ENCODE measurements around the gene PLEKHH3. TPM values are rescaled to one million over a fixed set of nuclear protein-coding genes. Genes with fewer than 3 reads are reported as not detected.
"Not testable (repeated sequence)": the region's sequence is repeated elsewhere in the genome, so short reads cannot be mapped to it uniquely, and the experiment has no call there.

The PLEKHH3 gene
- total RNA-seq, 1 experiment from 2014 or later = 37.2 TPM

- Histone ChIP-seq H3K36me3 (replicated peaks; ENCODE audit: control insufficient read depth, insufficient read depth, low read length) (no peaks in the 10 kb centered on the region), H3K4me3 (ENCODE audit: insufficient read depth, low read depth, low read length) (no peak overlapping the region), H3K27me3 (ENCODE audit: control insufficient read depth, insufficient read depth, low read length) (no peaks in the 10 kb centered on the region)
- DNase-seq = no peak
These were observed 25.4 kb downstream of the PLEKHH3 start for GRCh38 chr17:42651392-42651791.

- H3K27me3 ChIP-seq (ENCODE audit: control insufficient read depth, insufficient read depth, low read length) = no peaks in the 10 kb centered on the region
- DNase-seq = no peak
- H3K36me3 ChIP-seq (replicated peaks; ENCODE audit: control insufficient read depth, insufficient read depth, low read length) = no peaks in the 10 kb centered on the region
These were observed 29.0 kb downstream of the PLEKHH3 start for GRCh38 chr17:42647778-42648177.

DNA sequence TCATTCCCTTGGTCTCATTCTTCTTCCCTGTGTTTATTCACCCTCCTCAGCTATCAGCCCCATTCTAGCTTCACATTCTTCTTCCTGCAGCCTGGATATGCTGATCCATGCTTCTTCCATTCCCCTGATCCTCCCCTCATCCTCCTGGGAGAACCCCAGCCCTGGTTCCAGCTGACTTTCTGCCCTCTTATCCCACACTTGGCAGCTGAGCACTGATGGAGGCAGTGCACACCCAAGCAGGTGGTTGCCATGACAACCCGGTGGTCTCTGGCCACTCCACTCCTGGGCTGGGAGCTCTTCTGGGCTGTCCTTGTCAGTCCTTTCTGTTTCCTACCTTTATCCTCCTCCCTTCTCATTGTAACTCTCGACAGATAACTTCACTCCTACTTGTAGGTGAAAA lies 34.5 kb downstream of the PLEKHH3 start:
- peak; percentile 43 for DNase-seq
- Histone ChIP-seq H3K27me3 (ENCODE audit: control insufficient read depth, insufficient read depth, low read length) (no peaks in the 10 kb centered on the region), H3K4me3 (ENCODE audit: insufficient read depth, low read depth, low read length) (no peak overlapping the region), H3K36me3 (replicated peaks; ENCODE audit: control insufficient read depth, insufficient read depth, low read length) (no peaks in the 10 kb centered on the region)

More at GRCh38 chr17:42647778-42648177, 29.0 kb downstream of the PLEKHH3 start:
- H3K4me3 ChIP-seq (ENCODE audit: insufficient read depth, low read depth, low read length) = no peak overlapping the region

DNA sequence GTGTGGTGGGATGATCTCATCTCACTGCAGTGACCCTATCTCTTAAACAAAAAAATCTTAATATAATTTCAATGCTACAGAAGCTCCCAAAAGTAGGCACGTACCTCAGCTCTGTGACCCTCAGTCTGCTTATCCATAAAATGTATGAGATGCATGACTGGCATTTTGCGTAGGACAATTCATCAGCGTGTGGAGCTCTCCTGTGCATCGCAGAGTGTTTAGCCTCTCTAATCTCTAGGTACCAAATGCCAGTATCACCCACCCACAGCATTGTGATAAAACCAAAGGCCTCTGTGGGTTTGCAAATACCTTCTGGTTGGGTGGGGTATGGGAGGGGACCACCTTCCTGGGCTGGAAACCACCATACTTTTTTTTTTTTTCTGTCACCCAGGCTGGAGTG lies 36.7 kb downstream of the PLEKHH3 start:
- H3K4me3 ChIP-seq (ENCODE audit: insufficient read depth, low read depth, low read length) = no peak overlapping the region
- H3K36me3 ChIP-seq (replicated peaks; ENCODE audit: control insufficient read depth, insufficient read depth, low read length) = no peaks in the 10 kb centered on the region
- no peaks in the 10 kb centered on the region for H3K27me3 ChIP-seq (ENCODE audit: control insufficient read depth, insufficient read depth, low read length)
- DNase-seq = no peak

DNA sequence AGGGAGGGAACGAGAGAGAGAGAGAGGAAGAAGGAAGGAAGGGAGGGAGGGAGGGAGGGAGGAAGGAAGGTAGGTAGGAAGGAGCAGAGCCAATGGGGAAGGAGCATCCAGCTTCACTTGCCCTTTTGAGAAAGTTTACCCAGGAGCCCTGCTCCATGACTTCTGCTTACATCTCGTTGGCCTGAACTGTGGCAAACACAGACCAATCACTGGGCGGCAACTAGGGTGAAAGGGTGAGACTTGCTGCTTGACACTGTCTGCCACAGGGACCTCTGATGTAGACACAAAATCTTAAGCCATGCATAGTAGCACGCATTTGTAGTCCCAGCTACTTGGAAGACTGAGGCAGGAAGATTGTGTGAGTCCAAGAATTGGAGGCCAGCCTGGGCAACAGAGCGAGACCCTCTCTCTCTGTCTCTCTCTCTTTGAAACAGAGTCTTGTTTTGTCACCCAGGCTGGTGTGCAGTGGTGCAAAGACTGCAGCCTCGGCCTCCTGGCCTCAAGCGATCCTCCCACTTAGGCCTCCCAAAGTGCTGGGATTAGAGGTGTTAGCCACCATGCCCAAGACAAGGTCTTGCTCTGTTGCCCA lies 37.2 kb downstream of the PLEKHH3 start:
- H3K36me3 ChIP-seq (replicated peaks; ENCODE audit: control insufficient read depth, insufficient read depth, low read length) = no peaks in the 10 kb centered on the region
- DNase-seq = no peak
- no peak overlapping the region for H3K4me3 ChIP-seq (ENCODE audit: insufficient read depth, low read depth, low read length)
- H3K27me3 ChIP-seq (ENCODE audit: control insufficient read depth, insufficient read depth, low read length) = no peaks in the 10 kb centered on the region

DNA sequence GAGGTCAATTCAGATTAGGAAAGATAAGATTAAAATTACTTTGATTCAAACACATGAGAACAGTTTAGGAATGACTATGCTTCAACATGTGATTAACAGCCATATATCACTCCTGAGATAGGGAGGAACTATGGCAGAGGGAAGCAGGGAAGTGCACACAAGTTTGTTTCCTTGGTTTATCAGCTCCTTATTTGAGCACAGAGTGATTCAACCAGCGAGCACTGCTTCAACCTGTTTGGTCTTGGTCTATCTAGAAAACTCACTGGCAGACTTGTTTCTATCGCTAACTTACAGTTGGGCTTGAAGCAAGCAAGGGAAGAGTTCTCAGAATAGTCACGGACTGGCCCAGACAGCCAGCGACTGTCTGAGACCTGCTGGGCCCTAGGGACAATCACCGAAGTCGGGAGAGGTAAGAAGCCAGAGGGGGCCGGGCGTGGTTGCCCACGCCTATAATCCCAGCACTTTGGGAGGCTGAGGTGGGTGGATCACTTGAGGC lies 43.8 kb downstream of the PLEKHH3 start:
- no peak for DNase-seq
- Histone ChIP-seq H3K4me3 (ENCODE audit: insufficient read depth, low read depth, low read length) (no peak overlapping the region), H3K36me3 (replicated peaks; ENCODE audit: control insufficient read depth, insufficient read depth, low read length) (no peaks in the 10 kb centered on the region), H3K27me3 (ENCODE audit: control insufficient read depth, insufficient read depth, low read length) (no peaks in the 10 kb centered on the region)

DNA sequence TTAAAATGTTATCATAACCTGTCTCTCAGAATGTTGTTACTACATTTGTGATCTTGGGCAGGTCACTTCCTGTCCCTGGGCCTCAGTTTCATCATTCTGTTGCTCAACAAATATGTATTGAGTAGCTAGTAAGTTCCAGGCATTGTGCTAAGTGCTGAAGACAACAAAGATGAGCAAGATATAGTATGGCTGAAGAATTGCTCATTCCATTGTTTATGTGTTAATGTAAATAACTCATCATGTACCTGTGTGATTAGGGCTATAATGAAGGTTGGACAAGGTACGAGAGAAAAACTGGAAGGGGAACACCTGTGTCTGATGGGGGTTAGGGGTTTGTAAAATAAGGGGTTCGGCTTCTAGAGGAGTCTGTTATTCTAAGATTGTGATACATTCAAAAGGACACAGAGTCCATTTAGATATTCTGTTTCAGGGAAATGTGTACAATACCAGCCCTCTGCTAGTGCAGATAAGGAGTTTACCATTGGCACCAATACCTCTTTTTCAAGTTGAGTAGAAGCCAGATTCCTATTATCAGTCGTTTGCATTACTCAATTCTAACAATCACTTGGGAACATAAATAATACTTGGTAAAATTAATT lies 47.3 kb downstream of the PLEKHH3 start:
- DNase-seq = no peak
- no peaks in the 10 kb centered on the region for H3K27me3 ChIP-seq (ENCODE audit: control insufficient read depth, insufficient read depth, low read length)
- H3K36me3 ChIP-seq (replicated peaks; ENCODE audit: control insufficient read depth, insufficient read depth, low read length) = no peaks in the 10 kb centered on the region
- H3K4me3 ChIP-seq (ENCODE audit: insufficient read depth, low read depth, low read length) = no peak overlapping the region

DNA sequence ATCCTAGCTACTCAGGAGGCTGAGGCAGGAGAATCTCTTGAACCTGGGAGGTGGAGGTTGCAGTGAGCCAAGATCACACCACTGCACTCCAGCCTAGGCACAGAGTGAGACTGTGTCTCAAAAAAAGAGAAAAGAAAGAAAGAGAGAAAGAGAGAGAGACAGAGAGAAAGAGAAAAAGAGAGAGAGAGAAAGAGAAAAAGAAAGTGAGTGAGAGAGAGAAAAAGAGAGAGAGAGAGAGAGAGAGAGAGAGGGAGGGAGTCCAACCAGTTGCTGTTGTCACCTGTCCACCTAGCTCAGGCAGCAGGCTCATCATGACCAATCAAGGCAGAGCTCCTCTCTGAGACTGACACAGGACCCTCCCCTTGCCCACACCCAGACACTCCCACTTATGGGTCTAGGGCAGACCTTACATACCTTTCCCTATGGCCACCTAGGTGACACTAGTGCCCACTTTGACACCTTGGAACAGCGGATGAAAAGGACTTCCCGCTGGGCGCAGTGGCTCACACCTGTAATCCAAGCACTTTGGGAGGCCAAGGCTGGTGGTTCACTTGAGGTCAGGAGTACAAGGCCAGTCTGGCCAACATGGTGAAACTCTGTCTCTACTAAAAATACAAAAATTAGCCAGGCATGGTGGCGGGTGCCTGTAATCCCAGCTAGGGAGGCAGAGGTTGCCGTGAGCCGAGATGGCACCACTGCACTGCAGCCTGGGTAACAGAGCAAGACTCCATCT lies 49.6 kb downstream of the PLEKHH3 start:
- peak; percentile 60 for DNase-seq
- H3K36me3 ChIP-seq (replicated peaks; ENCODE audit: control insufficient read depth, insufficient read depth, low read length); H3K27me3 ChIP-seq (ENCODE audit: control insufficient read depth, insufficient read depth, low read length); H3K4me3 ChIP-seq (ENCODE audit: insufficient read depth, low read depth, low read length): not testable (repeated sequence)

GRCh38 chr17:42623732-42624596 lies 52.8 kb downstream of the PLEKHH3 start:
- no peaks in the 10 kb centered on the region for H3K27me3 ChIP-seq (ENCODE audit: control insufficient read depth, insufficient read depth, low read length)
- no peak for DNase-seq
- no peaks in the 10 kb centered on the region for H3K36me3 ChIP-seq (replicated peaks; ENCODE audit: control insufficient read depth, insufficient read depth, low read length)
- no peak overlapping the region for H3K4me3 ChIP-seq (ENCODE audit: insufficient read depth, low read depth, low read length)

- no peaks in the 10 kb centered on the region for H3K36me3 ChIP-seq (replicated peaks; ENCODE audit: control insufficient read depth, insufficient read depth, low read length)
- no peaks in the 10 kb centered on the region for H3K27me3 ChIP-seq (ENCODE audit: control insufficient read depth, insufficient read depth, low read length)
- DNase-seq = no peak
- no peak overlapping the region for H3K4me3 ChIP-seq (ENCODE audit: insufficient read depth, low read depth, low read length)
These were observed 53.5 kb downstream of the PLEKHH3 start for GRCh38 chr17:42623271-42623670.

DNA sequence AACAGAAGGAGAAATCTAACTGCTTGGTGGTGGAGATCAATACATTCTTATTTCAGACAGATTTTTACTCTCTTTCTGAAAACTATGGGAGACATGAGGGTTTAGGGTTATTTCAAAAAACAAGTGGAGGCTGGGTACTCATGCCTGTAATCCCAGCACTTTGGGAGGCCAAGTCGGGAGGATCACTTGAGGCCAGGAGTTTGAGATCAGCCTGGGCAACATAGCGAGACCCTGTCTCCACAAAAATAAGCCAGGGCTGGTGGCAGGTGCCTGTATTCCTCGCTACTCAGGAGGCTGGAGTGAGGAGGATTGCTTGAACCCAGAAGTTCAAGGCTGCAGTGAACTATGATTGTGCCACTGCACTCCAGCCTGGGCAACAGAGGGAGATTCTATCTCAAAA lies 54.8 kb downstream of the PLEKHH3 start:
- DNase-seq; H3K27me3 ChIP-seq (ENCODE audit: control insufficient read depth, insufficient read depth, low read length): not testable (repeated sequence)

GRCh38 chr17:42618442-42619150 lies 58.2 kb downstream of the PLEKHH3 start:
- peaks cover 16% of the 10 kb centered on the region for H3K36me3 ChIP-seq (replicated peaks; ENCODE audit: control insufficient read depth, insufficient read depth, low read length)
- no peaks in the 10 kb centered on the region for H3K27me3 ChIP-seq (ENCODE audit: control insufficient read depth, insufficient read depth, low read length)
- H3K4me3 ChIP-seq (ENCODE audit: insufficient read depth, low read depth, low read length) = no peak overlapping the region
- peak; percentile 86 for DNase-seq

More for the DNA sequence above, 54.8 kb downstream of the PLEKHH3 start:
- H3K4me3 ChIP-seq (ENCODE audit: insufficient read depth, low read depth, low read length); H3K36me3 ChIP-seq (replicated peaks; ENCODE audit: control insufficient read depth, insufficient read depth, low read length): not testable (repeated sequence)

DNA sequence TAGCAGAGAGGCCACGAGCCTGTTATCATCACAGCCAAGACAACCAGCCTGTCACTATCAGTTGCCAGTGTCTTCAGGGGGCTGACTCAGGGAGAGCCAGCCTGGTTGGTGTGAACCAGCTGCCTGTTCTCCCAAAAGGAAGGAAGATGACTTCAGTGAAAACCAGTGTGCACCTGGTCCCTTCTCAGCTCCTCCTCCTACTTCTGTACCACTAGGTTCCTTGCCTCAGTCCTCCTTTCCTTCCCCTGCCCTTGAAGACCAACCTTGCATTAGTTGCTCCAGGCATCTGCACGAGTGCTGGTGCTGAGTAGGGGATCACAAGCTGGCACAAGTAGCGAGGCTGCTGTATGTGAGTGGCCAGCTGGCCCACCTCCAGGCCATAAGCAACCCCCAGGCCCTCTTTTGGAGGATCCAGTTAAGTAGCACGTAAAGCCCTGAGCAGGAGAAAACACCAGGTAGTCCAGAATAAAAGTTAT lies 58.8 kb downstream of the PLEKHH3 start:
- Histone ChIP-seq H3K27me3 (ENCODE audit: control insufficient read depth, insufficient read depth, low read length) (no peaks in the 10 kb centered on the region), H3K36me3 (replicated peaks; ENCODE audit: control insufficient read depth, insufficient read depth, low read length) (peaks cover 17% of the 10 kb centered on the region), H3K4me3 (ENCODE audit: insufficient read depth, low read depth, low read length) (no peak overlapping the region)
- DNase-seq = no peak

All from H7 (cell line).